HCT116 (cell line): ENCODE data around the gene GLI3. TPM values are rescaled to one million over a fixed set of nuclear protein-coding genes. Genes with fewer than 3 reads are reported as not detected.

Experiments used
- ATAC-seq: fragments of 200-7000 bp; cut with Tn5 transposase; 2 replicates; pipeline ENCODE4 v1.9.1; 2020; ENCODE audit warnings: mild to moderate bottlenecking, moderate library complexity
- BruUV-seq: library from RNA; stranded (reverse); fragments of 400-500 nt; replicated peaks from 2 replicates; lab custom pipeline; 2021; lab: Mats Ljungman, UMichigan
- CTCF ChIA-PET: fragments of 300-600 bp; sonication (Branson Sonifier 250); formaldehyde crosslinking; loops from one replicate; lab custom pipeline; 2021; ENCODE audit warnings: antibody characterized with exemption; lab: Charles Lee
- POLR2A ChIA-PET: fragments of 300-600, 350-600 bp; sonication (Branson Sonifier 250); formaldehyde crosslinking; loops from one replicate; lab custom pipeline; 2021; ENCODE audit warnings: antibody characterized with exemption; lab: Charles Lee
- RAD21 ChIA-PET, 2 experiments: fragments of 300-600 bp; sonication (Branson Sonifier 250); formaldehyde crosslinking; loops; one replicate each; lab custom pipeline; 2023; ENCODE audit warnings: low total read pairs in 2 of 2; ENCODE audit not compliant: uncharacterized antibody in 2 of 2, unreplicated experiment in 2 of 2, low non-redundant PET in 1 of 2; lab: Charles Lee
- DNase-seq: peaks from one replicate; pipeline ENCODE4 v3.0.0-alpha.2; 2010; ENCODE audit warnings: low read depth, low spot score
- H2AFZ ChIP-seq: fragments of 200-600 bp; shearing (Covaris generic), sonication (generic); 2 replicates; pipeline ENCODE4 v1.6.1; 2017; ENCODE audit warnings: low read depth, mixed run types, mixed read lengths, antibody characterized with exemption, low read length; ENCODE audit not compliant: poor library complexity, severe bottlenecking
- H3K27ac ChIP-seq: 2 replicates; pipeline ENCODE4 v1.5.1; 2012; ENCODE audit warnings: low read depth, low read length
- H3K27me3 ChIP-seq: fragments of 200-600 bp; sonication (generic); 2 replicates; pipeline ENCODE4 v1.6.1; 2016; ENCODE audit warnings: mixed run types, low read length, mixed read lengths; ENCODE audit not compliant: insufficient read depth
- H3K36me3 ChIP-seq, 2 experiments: fragments of 200-500 bp in 1 of 2; fragments of 200-600 bp in 1 of 2; sonication (Bioruptor generic) in 1 of 2; sonication (generic) in 1 of 2; 2 replicates each; pipeline versions ENCODE4 v1.5.1 to v1.6.1; 2014 to 2016; ENCODE audit warnings: low read length in 2 of 2, inconsistent platforms in 1 of 2, mixed read lengths in 1 of 2, mixed run types in 1 of 2; ENCODE audit not compliant: insufficient read depth in 2 of 2, control insufficient read depth in 1 of 2
- H3K4me1 ChIP-seq, 2 experiments: fragments of 200-600 bp in 1 of 2; sonication (generic) in 1 of 2; 2 replicates each; pipeline versions ENCODE4 v1.5.1 to v1.6.1; 2012 to 2017; ENCODE audit warnings: low read length in 2 of 2, inconsistent platforms in 1 of 2, mild to moderate bottlenecking in 1 of 2, mixed read lengths in 1 of 2, mixed run types in 1 of 2, moderate library complexity in 1 of 2; ENCODE audit not compliant: insufficient read depth in 2 of 2, control insufficient read depth in 1 of 2
- H3K4me2 ChIP-seq: fragments of 200-600 bp; sonication (generic); 2 replicates; pipeline ENCODE4 v1.6.1; 2017; ENCODE audit warnings: mixed run types, low read length, mixed read lengths
- H3K4me3 ChIP-seq, 2 experiments: fragments of 200-600 bp in 1 of 2; sonication (generic) in 1 of 2; replicated peaks in 1 of 2; 2 replicates each; pipeline ENCODE4 v1.5.1; 2011 to 2016; ENCODE audit warnings: low read length in 2 of 2, control low read depth in 1 of 2, low read depth in 1 of 2, mild to moderate bottlenecking in 1 of 2, mixed read lengths in 1 of 2, mixed run types in 1 of 2
- H3K79me2 ChIP-seq: fragments of 200-600 bp; sonication (generic); 2 replicates; pipeline ENCODE4 v1.6.1; 2017; ENCODE audit warnings: mild to moderate bottlenecking, mixed run types, low read length, moderate library complexity, mixed read lengths; ENCODE audit not compliant: insufficient read depth
- H3K9ac ChIP-seq: fragments of 200-600 bp; sonication (generic); 2 replicates; pipeline ENCODE4 v1.6.1; 2016; ENCODE audit warnings: low read length, mixed read lengths
- H3K9me2 ChIP-seq: fragments of 200-600 bp; sonication (generic), shearing (Covaris generic); 2 replicates; pipeline ENCODE4 v1.6.1; 2017; ENCODE audit warnings: mixed run types, mild to moderate bottlenecking, moderate library complexity; ENCODE audit not compliant: insufficient read depth
- H3K9me3 ChIP-seq, 2 experiments: fragments of 200-500 bp in 1 of 2; fragments of 200-600 bp in 1 of 2; sonication (Bioruptor generic) in 1 of 2; sonication (generic) in 1 of 2; 2 replicates each; pipeline ENCODE4 v1.6.1; 2014 to 2017; ENCODE audit warnings: low read length in 2 of 2, mixed read lengths in 2 of 2, inconsistent platforms in 1 of 2, low read depth in 1 of 2, mild to moderate bottlenecking in 1 of 2, mixed run types in 1 of 2, moderate library complexity in 1 of 2; ENCODE audit not compliant: control insufficient read depth in 1 of 2, insufficient read depth in 1 of 2
- H4K20me1 ChIP-seq: fragments of 200-600 bp; sonication (generic), shearing (Covaris generic); 2 replicates; pipeline ENCODE4 v1.6.1; 2017; ENCODE audit warnings: mixed run types, mild to moderate bottlenecking, moderate library complexity; ENCODE audit not compliant: insufficient read depth
- ATF3 ChIP-seq: IDR thresholded peaks from 2 replicates; pipeline ENCODE4 v1.6.1; 2012
- CTCF ChIP-seq, 3 experiments: fragments of 200-600 bp in 1 of 3; sonication (generic) in 1 of 3; IDR thresholded peaks in 2 of 3; conservative IDR thresholded peaks in 1 of 3; 2 replicates each; pipeline ENCODE4 v1.5.1; 2012 to 2017; ENCODE audit warnings: low read depth in 2 of 3, low read length in 2 of 3, antibody characterized with exemption in 1 of 3, borderline replicate concordance in 1 of 3, control low read depth in 1 of 3, mild to moderate bottlenecking in 1 of 3, mixed read lengths in 1 of 3, mixed run types in 1 of 3, moderate library complexity in 1 of 3; ENCODE audit not compliant: insufficient read depth in 1 of 3
- ELF1 ChIP-seq: IDR thresholded peaks from 2 replicates; pipeline ENCODE4 v1.6.1; 2012; ENCODE audit warnings: low read depth, borderline replicate concordance
- POLR2A ChIP-seq: IDR thresholded peaks from 2 replicates; pipeline ENCODE4 v1.7.0; 2011; ENCODE audit warnings: borderline replicate concordance; ENCODE audit not compliant: insufficient read depth, insufficient read length; ENCODE audit errors: extremely low read depth
- RAD21 ChIP-seq: IDR thresholded peaks from 2 replicates; pipeline ENCODE4 v1.6.1; 2012; ENCODE audit warnings: low read depth, mild to moderate bottlenecking
- SIN3A ChIP-seq: IDR thresholded peaks from 2 replicates; pipeline ENCODE4 v1.6.1; 2012; ENCODE audit warnings: low read depth
- SRF ChIP-seq: IDR thresholded peaks from 2 replicates; pipeline ENCODE4 v1.6.1; 2012; ENCODE audit warnings: low read depth
- TCF7L2 ChIP-seq: IDR thresholded peaks from 2 replicates; pipeline ENCODE4 v1.7.0; 2011; ENCODE audit warnings: borderline replicate concordance, inconsistent platforms; ENCODE audit not compliant: insufficient read depth, insufficient read length; ENCODE audit errors: extremely low read depth
- ZNF274 ChIP-seq: fragments of 200-500 bp; sonication (Bioruptor generic); IDR thresholded peaks from 2 replicates; pipeline ENCODE4 v1.6.1; 2014; ENCODE audit warnings: mild to moderate bottlenecking, low read depth, low read length, inconsistent platforms
- intact Hi-C: fragments of 100-400 bp; cut with micrococcal nuclease; formaldehyde crosslinking; loops from 2 replicates; pipeline ENCODE4 v1.10.0; 2022
- total RNA-seq: library from RNA; stranded (reverse); gene quantifications from one replicate; pipeline ENCODE4 v1.2.1, GENCODE V29; 2021; ENCODE audit not compliant: unreplicated experiment

GLI3 gene
- total RNA-seq, 1 experiment from 2014 or later = 0.07 TPM

GRCh38 chr7:42022056-42022455 is 215.0 kb downstream of the GLI3 start:
- no peak overlapping the region for H3K4me2 ChIP-seq
- TF ChIP-seq POLR2A = no peak
- TF ChIP-seq SRF = no peak
- TF ChIP-seq ELF1 = no peak
- TF ChIP-seq RAD21 = no peak
- TF ChIP-seq SIN3A = no peak
- TF ChIP-seq ZNF274 = no peak
- TF ChIP-seq CTCF (IDR thresholded peaks at IDR 0.05 in 2 of 3, conservative IDR thresholded peaks at IDR 0.05 in 1 of 3; ENCODE audit: borderline replicate concordance in 1 of 3, insufficient read depth in 1 of 3, low read depth in 2 of 3, low read length in 2 of 3) = no peak
- TF ChIP-seq ATF3 = no peak
- TF ChIP-seq, all 23 proteins: peak for 0
- Histone ChIP-seq H3K27ac (no peak overlapping the region), H3K9me2 (no peaks in the 10 kb centered on the region), H3K27me3 (peaks cover 22% of the 10 kb centered on the region; the same call in 1 of the 2 replicates), H3K9ac (no peak overlapping the region), H3K36me3 (no peaks in the 10 kb centered on the region), H3K4me1 (no peaks in the 10 kb centered on the region), H2AFZ (no peak overlapping the region), H3K4me3 (no peak overlapping the region), H4K20me1 (no peaks in the 10 kb centered on the region), H3K79me2 (no peaks in the 10 kb centered on the region), H3K9me3 (no peaks in the 10 kb centered on the region)
- no TSS peak for BruUV-seq
- CTCF ChIA-PET = no interaction called here
- RAD21 ChIA-PET = no interaction called here
- intact Hi-C loops = no loop called here
- ATAC-seq (no peak), DNase-seq (no peak)
- POLR2A ChIA-PET = no interaction called here

- BruUV-seq = no TSS peak
- H3K27ac ChIP-seq = no peak overlapping the region
- RAD21 ChIA-PET = no interaction called here
- no peaks in the 10 kb centered on the region for H3K4me1 ChIP-seq
- H3K4me3 ChIP-seq = no peak overlapping the region
- no peak overlapping the region for H3K9ac ChIP-seq
- ATAC-seq (no peak), DNase-seq (no peak)
- no peaks in the 10 kb centered on the region for H4K20me1 ChIP-seq
- no peaks in the 10 kb centered on the region for H3K79me2 ChIP-seq
- POLR2A ChIA-PET = no interaction called here
- H3K4me2 ChIP-seq = no peak overlapping the region
- intact Hi-C loops = no loop called here
- CTCF ChIA-PET = no interaction called here
- H3K27me3 ChIP-seq = peaks cover 22% of the 10 kb centered on the region; the same call in 1 of the 2 replicates
- no peaks in the 10 kb centered on the region for H3K36me3 ChIP-seq
- H2AFZ ChIP-seq = no peak overlapping the region
- H3K9me3 ChIP-seq = no peaks in the 10 kb centered on the region
- no peaks in the 10 kb centered on the region for H3K9me2 ChIP-seq
- TF ChIP-seq TCF7L2 = no peak
These were observed 215.4 kb downstream of the GLI3 start for GRCh38 chr7:42021631-42022030.
